ENCODE results near the gene RAB19.

GRCh38 chr7:140360697-140361229 lies 43.1 kb upstream of the RAB19 start:
- no peak for TF ChIP-seq CTCF (IDR thresholded peaks at IDR 0.05)
- TF ChIP-seq EP300 (IDR thresholded peaks at IDR 0.05), result no peak
- no peak for TF ChIP-seq POLR2AphosphoS5 (IDR thresholded peaks at IDR 0.05)
